Mesodermal cell (in vitro differentiated cells): ENCODE results near the gene NKX6-1.

Source experiments
- H3K27ac ChIP-seq: 2 replicates; pipeline ENCODE4 v1.7.0; 2013; ENCODE audit warnings: mild to moderate bottlenecking, low read depth, low read length, moderate library complexity; ENCODE audit not compliant: severe bottlenecking
- H3K36me3 ChIP-seq: 2 replicates; pipeline ENCODE4 v1.7.1; 2013; ENCODE audit warnings: mild to moderate bottlenecking, low read length, moderate library complexity; ENCODE audit not compliant: control insufficient read depth, insufficient read depth
- H3K4me1 ChIP-seq: one replicate; pipeline ENCODE4 v1.7.1; 2013; ENCODE audit warnings: mild to moderate bottlenecking, low read length; ENCODE audit not compliant: insufficient read depth, control insufficient read depth, poor library complexity, severe bottlenecking
- H3K4me3 ChIP-seq: 2 replicates; pipeline ENCODE4 v1.7.0; 2013; ENCODE audit warnings: low read length, control low read depth, mild to moderate bottlenecking; ENCODE audit not compliant: insufficient read depth, poor library complexity, severe bottlenecking; ENCODE audit errors: extremely low read depth
- H3K9me3 ChIP-seq: 2 replicates; pipeline ENCODE4 v1.7.1; 2013; ENCODE audit warnings: mild to moderate bottlenecking, low read length, moderate library complexity; ENCODE audit not compliant: control insufficient read depth
- WGBS, 2 experiments: methylation state at CpG; one replicate each; pipeline ENCODE4 v1.1.5; 2013; ENCODE audit warnings: missing lambda C conversion rate in 2 of 2; ENCODE audit not compliant: insufficient coverage in 2 of 2; 5-methylcytosine and 5-hydroxymethylcytosine counted together

The NKX6-1 gene

GRCh38 chr4:84498203-84498934, 723 bp downstream of the NKX6-1 start:
- no peak overlapping the region for H3K27ac ChIP-seq

GRCh38 chr4:84497504-84498202, 1.4 kb downstream of the NKX6-1 start:
- Histone ChIP-seq H3K4me1 (peaks cover 15% of the 10 kb centered on the region), H3K27ac (no peak overlapping the region), H3K36me3 (no peaks in the 10 kb centered on the region), H3K9me3 (no peaks in the 10 kb centered on the region), H3K4me3 (peak overlapping the region; percentile 47)
- 0 to 1% methylated on average over 53 to 57 of the region's 73 CpGs for WGBS, 2 experiments

More at GRCh38 chr4:84498203-84498934, 723 bp downstream of the NKX6-1 start:
- peaks cover 11% of the 10 kb centered on the region for H3K4me1 ChIP-seq
- H3K9me3 ChIP-seq, result no peaks in the 10 kb centered on the region
- no peaks in the 10 kb centered on the region for H3K36me3 ChIP-seq
- H3K4me3 ChIP-seq, result peak overlapping the region; percentile 47
- WGBS, 2 experiments, result 0% methylated on average over 40 to 54 of the region's 63 CpGs

GRCh38 chr4:84496706-84497503, 2.2 kb downstream of the NKX6-1 start:
- no peaks in the 10 kb centered on the region for H3K36me3 ChIP-seq
- H3K27ac ChIP-seq, result no peak overlapping the region
- peak overlapping the region; percentile 47 for H3K4me3 ChIP-seq
- H3K4me1 ChIP-seq, result peaks cover 15% of the 10 kb centered on the region
- 1 to 3% methylated on average over 43 to 48 of the region's 53 CpGs for WGBS, 2 experiments
- H3K9me3 ChIP-seq, result no peaks in the 10 kb centered on the region

GRCh38 chr4:84496331-84496705, 2.8 kb downstream of the NKX6-1 start:
- no peak overlapping the region for H3K27ac ChIP-seq
- no peaks in the 10 kb centered on the region for H3K36me3 ChIP-seq
- 2 to 4% methylated on average over 17 to 20 of the region's 24 CpGs for WGBS, 2 experiments
- H3K9me3 ChIP-seq, result no peaks in the 10 kb centered on the region
- peaks cover 15% of the 10 kb centered on the region for H3K4me1 ChIP-seq
- H3K4me3 ChIP-seq, result peak overlapping the region; percentile 47

GRCh38 chr4:84495794-84496261, 3.3 kb downstream of the NKX6-1 start:
- H3K36me3 ChIP-seq, result no peaks in the 10 kb centered on the region
- WGBS, 2 experiments, result 2 to 5% methylated on average over 19 to 20 of the region's 23 CpGs
- H3K27ac ChIP-seq, result no peak overlapping the region
- peaks cover 15% of the 10 kb centered on the region for H3K4me1 ChIP-seq
- H3K9me3 ChIP-seq, result no peaks in the 10 kb centered on the region
- peak overlapping the region; percentile 5 for H3K4me3 ChIP-seq

DNA sequence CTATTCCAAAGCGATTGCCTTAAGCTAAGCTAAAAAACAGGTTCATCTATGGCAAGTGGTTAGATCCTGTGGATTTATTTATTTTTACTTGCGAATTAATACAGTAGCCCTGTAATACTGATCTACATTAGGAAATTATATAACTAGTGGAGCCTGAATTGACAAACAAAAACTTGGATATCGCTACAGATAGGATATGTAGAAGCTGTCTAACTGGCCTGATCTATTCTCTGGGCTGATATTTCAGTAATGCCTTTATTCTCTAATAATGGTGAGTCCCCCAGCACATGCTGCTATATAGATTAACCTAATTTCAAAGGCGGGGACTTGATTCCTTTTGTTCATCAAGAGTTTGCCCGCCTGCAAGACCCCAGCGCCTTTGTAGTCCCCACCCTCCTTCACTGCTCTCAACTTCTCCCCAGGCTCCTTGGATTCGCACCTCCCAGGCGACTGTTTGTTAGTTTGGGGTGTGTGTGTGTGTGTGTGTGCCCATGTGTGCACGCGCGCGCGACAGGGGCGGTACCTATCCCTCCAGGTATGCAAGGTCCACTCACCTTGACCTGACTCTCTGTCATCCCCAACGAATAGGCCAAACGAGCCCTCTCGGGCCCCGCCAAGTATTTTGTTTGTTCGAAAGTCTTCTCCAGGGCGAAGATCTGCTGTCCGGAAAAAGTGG, 3.8 kb downstream of the NKX6-1 start:
- H3K36me3 ChIP-seq, result no peaks in the 10 kb centered on the region
- peak overlapping the region; percentile 5 for H3K4me3 ChIP-seq
- peaks cover 15% of the 10 kb centered on the region for H3K4me1 ChIP-seq
- WGBS, 2 experiments, result 8 to 11% methylated on average over 3 to 8 of the region's 21 CpGs
- no peaks in the 10 kb centered on the region for H3K9me3 ChIP-seq
- no peak overlapping the region for H3K27ac ChIP-seq

- no peaks in the 10 kb centered on the region for H3K36me3 ChIP-seq
- no CpG with 5 or more reads among the region's 2 CpGs for WGBS, 2 experiments
- H3K4me3 ChIP-seq, result no peak overlapping the region
- no peaks in the 10 kb centered on the region for H3K9me3 ChIP-seq
- peaks cover 15% of the 10 kb centered on the region for H3K4me1 ChIP-seq
- no peak overlapping the region for H3K27ac ChIP-seq
Observed at GRCh38 chr4:84494531-84494930, 4.6 kb downstream of the NKX6-1 start.

DNA sequence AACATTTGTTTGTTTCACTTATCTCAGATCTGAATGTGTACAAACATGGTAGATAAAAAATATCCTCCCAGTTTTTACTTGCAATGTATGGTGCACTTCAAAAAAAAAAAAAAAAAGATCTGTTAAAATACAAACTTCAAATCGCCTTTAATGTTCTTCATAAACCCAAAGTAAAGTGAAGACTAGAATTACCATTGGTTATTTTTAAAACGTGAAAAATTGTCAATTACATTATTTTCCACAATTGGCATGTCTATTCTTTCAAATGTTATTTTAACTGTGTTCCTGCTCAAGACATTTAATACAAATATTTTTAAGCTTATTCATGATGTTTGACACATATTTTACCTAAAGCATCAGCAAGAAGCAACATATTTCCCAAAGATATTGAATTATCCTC, 5.0 kb downstream of the NKX6-1 start:
- no peaks in the 10 kb centered on the region for H3K9me3 ChIP-seq
- H3K4me3 ChIP-seq, result no peak overlapping the region
- no peaks in the 10 kb centered on the region for H3K36me3 ChIP-seq
- no peak overlapping the region for H3K27ac ChIP-seq
- WGBS, 2 experiments, result no CpG with 5 or more reads among the region's 2 CpGs
- peaks cover 15% of the 10 kb centered on the region for H3K4me1 ChIP-seq

- H3K36me3 ChIP-seq, result no peaks in the 10 kb centered on the region
- H3K9me3 ChIP-seq, result no peaks in the 10 kb centered on the region
- H3K27ac ChIP-seq, result no peak overlapping the region
- 1 to 2% methylated on average over 50 to 53 of the region's 62 CpGs for WGBS, 2 experiments
- peak overlapping the region; percentile 18 for H3K4me3 ChIP-seq
- peaks cover 14% of the 10 kb centered on the region for H3K4me1 ChIP-seq
Observed at GRCh38 chr4:84493092-84493850, 5.8 kb downstream of the NKX6-1 start.

DNA sequence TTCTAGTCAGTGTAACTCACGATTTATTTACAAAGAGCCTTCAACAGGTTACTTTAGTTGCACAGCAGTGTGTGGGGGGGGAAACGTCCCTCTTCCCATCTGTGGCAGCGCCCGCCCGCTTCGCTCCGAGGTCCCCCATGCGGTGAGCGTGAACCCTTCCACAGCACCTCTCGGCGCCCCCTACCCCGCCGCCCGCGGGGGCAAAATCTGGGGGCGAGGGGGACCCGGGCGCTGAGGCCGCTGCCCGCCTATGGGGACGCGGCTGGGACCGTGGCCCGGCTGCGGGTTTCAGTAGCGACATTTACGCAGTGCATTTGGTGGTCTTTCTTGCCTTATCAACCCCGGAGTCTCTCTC, 6.4 kb downstream of the NKX6-1 start:
- no peaks in the 10 kb centered on the region for H3K36me3 ChIP-seq
- H3K9me3 ChIP-seq, result no peaks in the 10 kb centered on the region
- H3K4me3 ChIP-seq, result peak overlapping the region; percentile 18
- no peak overlapping the region for H3K27ac ChIP-seq
- peaks cover 12% of the 10 kb centered on the region for H3K4me1 ChIP-seq
- 1 to 2% methylated on average over 20 to 24 of the region's 28 CpGs for whole genome bisulfite sequencing, 2 experiments
